ENCODE data around the gene S100A11. TPM values are rescaled to one million over a fixed set of nuclear protein-coding genes. Genes with fewer than 3 reads are reported as not detected.
A peak's percentile ranks its signal among the peaks of the same experiment; 100 is the strongest.

The S100A11 gene
- total and polyA plus RNA-seq, 2 donors = 195 to 1,404 TPM

DNA sequence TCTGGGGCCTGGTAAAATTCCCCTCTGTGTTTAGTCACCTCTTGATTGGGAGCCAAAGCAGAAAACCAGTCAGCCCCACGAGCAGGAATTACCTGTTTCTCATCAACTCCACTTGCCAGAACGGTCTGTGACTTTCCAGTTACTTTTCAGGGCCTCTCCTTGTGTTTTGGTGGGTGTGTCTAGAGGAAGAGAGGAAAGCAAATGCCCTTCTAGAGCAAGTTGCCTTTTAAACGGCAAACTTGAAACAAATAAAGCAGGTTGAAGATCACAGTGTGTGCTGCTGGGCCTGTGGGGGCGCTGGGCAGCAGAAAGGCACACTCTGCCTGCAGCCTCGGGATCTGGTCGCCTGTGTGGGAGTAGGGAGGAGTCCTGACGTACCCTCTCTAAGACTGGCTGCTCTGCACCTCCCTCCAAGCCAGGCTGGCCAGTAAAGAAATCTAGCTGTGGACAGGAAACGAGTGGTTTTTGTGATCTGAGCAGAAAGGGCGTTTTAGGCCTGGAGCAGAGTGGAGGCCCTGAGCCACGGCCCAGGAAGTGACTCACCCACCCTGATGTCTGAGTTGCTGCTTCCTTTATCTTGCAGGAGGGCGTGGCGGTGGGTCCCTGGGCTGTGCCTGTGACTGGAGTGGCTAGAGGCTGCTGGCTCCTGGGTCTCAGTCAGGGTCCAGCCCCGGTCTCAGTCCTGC lies 11.1 kb upstream of the S100A11 start:
- peaks cover 15 to 27% of the 10 kb centered on the region in 2 donors for H3K4me1 ChIP-seq (ENCODE audit: control insufficient read depth in 2 of 2, insufficient read depth in 2 of 2, low read length in 2 of 2)
- WGBS = 5% methylated on average over 13 of the region's 13 CpGs
- peak overlapping the region; percentile 13 to 43 for H3K4me3 ChIP-seq (ENCODE audit: low read length in 2 of 2)

DNA sequence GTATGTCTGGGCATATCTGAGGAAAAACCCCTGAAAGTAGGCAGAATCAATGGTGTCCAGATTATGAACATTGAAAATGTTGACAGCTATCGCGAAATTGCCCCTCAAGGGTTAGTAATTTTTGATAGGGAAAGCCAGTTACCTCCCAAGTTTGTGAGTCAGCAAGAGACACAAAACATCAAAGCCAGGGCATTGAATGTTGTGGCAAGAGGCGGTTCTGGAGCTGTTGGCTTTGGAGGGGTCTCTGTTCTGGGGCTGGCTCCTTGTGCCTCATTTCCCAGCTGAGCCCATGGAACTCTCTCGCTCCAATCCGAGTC lies 10.6 kb upstream of the S100A11 start:
- H3K27me3 ChIP-seq (ENCODE audit: control insufficient read depth in 2 of 2, insufficient read depth in 1 of 2, low read length in 1 of 2) = no peaks in the 10 kb centered on the region
- WGBS = 80% methylated on average over 5 of the region's 5 CpGs
- H3K27ac ChIP-seq (ENCODE audit: low read depth in 1 of 2, low read length in 1 of 2) = peak overlapping the region; percentile 95 to 98
- H3K4me3 ChIP-seq (ENCODE audit: low read length in 2 of 2) = peak overlapping the region in 1 of 2 donors; percentile 13
- H3K36me3 ChIP-seq (ENCODE audit: control insufficient read depth in 2 of 2, insufficient read depth in 2 of 2, low read length in 1 of 2) = no peaks in the 10 kb centered on the region
- no peaks in the 10 kb centered on the region for H3K9me3 ChIP-seq (ENCODE audit: control insufficient read depth in 2 of 2, insufficient read depth in 1 of 2, low read length in 1 of 2)
- peak in 1 of 9 donors; percentile 19 for DNase-seq (ENCODE audit: low read depth in 6 of 9, low spot score in 9 of 9)
- H3K4me1 ChIP-seq (ENCODE audit: control insufficient read depth in 2 of 2, insufficient read depth in 2 of 2, low read length in 2 of 2) = peaks cover 15 to 27% of the 10 kb centered on the region in 2 donors

More for the DNA sequence above, 11.1 kb upstream of the S100A11 start:
- Histone ChIP-seq H3K36me3 (ENCODE audit: control insufficient read depth in 2 of 2, insufficient read depth in 2 of 2, low read length in 1 of 2) (no peaks in the 10 kb centered on the region), H3K9me3 (ENCODE audit: control insufficient read depth in 2 of 2, insufficient read depth in 1 of 2, low read length in 1 of 2) (no peaks in the 10 kb centered on the region), H3K27me3 (ENCODE audit: control insufficient read depth in 2 of 2, insufficient read depth in 1 of 2, low read length in 1 of 2) (peaks cover 0 to 3% of the 10 kb centered on the region in 2 donors), H3K27ac (ENCODE audit: low read depth in 1 of 2, low read length in 1 of 2) (peak overlapping the region; percentile 95 to 98)
- DNase-seq (ENCODE audit: low read depth in 6 of 9, low spot score in 9 of 9) = peak in 8 of 9 donors; percentile 64 to 91 (median 72)

DNA sequence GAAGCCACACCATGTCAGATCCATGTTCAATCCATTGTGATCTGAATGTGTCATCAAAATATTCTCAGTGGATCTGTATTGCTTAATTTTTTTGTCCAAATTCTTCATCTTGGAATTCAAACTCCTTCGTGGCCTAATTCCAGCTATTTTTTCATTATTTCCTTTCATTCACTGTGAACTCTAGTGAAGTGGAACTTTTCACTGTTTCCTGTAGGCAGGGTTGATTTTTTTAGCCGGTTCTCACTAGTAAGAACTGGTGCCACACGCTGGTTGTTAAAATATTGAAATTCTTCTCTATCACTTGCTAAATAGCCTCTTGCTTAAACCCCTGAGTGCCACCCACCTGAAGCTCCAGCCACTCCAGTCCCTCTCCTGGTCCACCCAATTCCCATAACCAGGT lies 7.6 kb upstream of the S100A11 start:
- DNase-seq (ENCODE audit: low read depth in 6 of 9, low spot score in 9 of 9) = peak in 1 of 9 donors; percentile 32

DNA sequence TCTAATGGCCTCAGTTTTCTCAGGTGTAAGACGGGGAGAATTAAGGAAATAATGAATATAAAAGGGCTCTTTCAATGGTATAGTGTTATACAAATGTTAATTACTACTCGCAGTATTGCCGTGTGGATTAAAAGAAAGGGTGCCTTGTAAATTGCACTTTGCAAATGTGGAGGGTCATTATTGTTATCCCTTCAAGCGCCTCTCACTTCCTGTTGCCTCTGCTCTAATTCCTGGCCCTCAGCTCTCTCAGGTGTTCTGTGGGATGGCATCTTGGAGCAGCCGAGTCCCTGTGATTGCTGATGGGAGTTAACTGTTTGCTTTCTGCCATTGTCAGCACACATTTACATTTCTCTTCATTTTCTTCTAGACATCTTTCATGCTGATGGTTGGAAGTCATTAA lies 7.1 kb upstream of the S100A11 start:
- DNase-seq (ENCODE audit: low read depth in 6 of 9, low spot score in 9 of 9) = no peak
- peaks cover 22 to 39% of the 10 kb centered on the region in 2 donors for H3K4me1 ChIP-seq (ENCODE audit: control insufficient read depth in 2 of 2, insufficient read depth in 2 of 2, low read length in 2 of 2)
- no peaks in the 10 kb centered on the region for H3K9me3 ChIP-seq (ENCODE audit: control insufficient read depth in 2 of 2, insufficient read depth in 1 of 2, low read length in 1 of 2)
- H3K36me3 ChIP-seq (ENCODE audit: control insufficient read depth in 2 of 2, insufficient read depth in 2 of 2, low read length in 1 of 2) = no peaks in the 10 kb centered on the region
- no peak overlapping the region for H3K27ac ChIP-seq (ENCODE audit: low read depth in 1 of 2, low read length in 1 of 2)
- 96% methylated on average over 5 of the region's 5 CpGs for WGBS
- no peak overlapping the region for H3K4me3 ChIP-seq (ENCODE audit: low read length in 2 of 2)
- H3K27me3 ChIP-seq (ENCODE audit: control insufficient read depth in 2 of 2, insufficient read depth in 1 of 2, low read length in 1 of 2) = no peaks in the 10 kb centered on the region

More for the DNA sequence above, 7.6 kb upstream of the S100A11 start:
- no peak overlapping the region for H3K27ac ChIP-seq (ENCODE audit: low read depth in 1 of 2, low read length in 1 of 2)
- H3K4me3 ChIP-seq (ENCODE audit: low read length in 2 of 2) = no peak overlapping the region
- no peaks in the 10 kb centered on the region for H3K36me3 ChIP-seq (ENCODE audit: control insufficient read depth in 2 of 2, insufficient read depth in 2 of 2, low read length in 1 of 2)
- whole genome bisulfite sequencing = 69% methylated on average over 3 of the region's 3 CpGs
- peaks cover 20 to 34% of the 10 kb centered on the region in 2 donors for H3K4me1 ChIP-seq (ENCODE audit: control insufficient read depth in 2 of 2, insufficient read depth in 2 of 2, low read length in 2 of 2)
- H3K27me3 ChIP-seq (ENCODE audit: control insufficient read depth in 2 of 2, insufficient read depth in 1 of 2, low read length in 1 of 2) = no peaks in the 10 kb centered on the region
- H3K9me3 ChIP-seq (ENCODE audit: control insufficient read depth in 2 of 2, insufficient read depth in 1 of 2, low read length in 1 of 2) = no peaks in the 10 kb centered on the region

DNA sequence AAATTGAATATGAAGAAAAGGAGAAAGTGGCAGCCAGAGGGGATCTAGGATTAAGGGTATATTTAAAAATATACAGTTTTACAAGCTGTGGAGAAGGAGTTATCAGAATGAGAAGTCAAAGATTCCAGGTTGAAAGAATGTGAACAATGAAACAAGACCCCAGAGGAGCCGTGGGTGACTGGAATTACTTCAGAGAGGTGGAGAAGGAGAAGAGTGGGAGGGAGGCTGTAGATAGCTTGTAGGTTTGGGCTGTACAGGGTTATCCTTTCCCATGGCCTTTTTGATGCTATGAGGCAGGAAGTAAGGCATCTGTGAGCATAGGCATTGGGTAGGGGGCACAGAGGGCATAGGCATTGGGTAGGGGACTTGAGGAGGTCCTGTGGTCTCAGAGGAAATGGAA lies 5.2 kb upstream of the S100A11 start:
- DNase-seq (ENCODE audit: low read depth in 6 of 9, low spot score in 9 of 9) = no peak
- H3K4me1 ChIP-seq (ENCODE audit: control insufficient read depth in 2 of 2, insufficient read depth in 2 of 2, low read length in 2 of 2) = peaks cover 20 to 40% of the 10 kb centered on the region in 2 donors
- no peaks in the 10 kb centered on the region for H3K27me3 ChIP-seq (ENCODE audit: control insufficient read depth in 2 of 2, insufficient read depth in 1 of 2, low read length in 1 of 2)
- H3K9me3 ChIP-seq (ENCODE audit: control insufficient read depth in 2 of 2, insufficient read depth in 1 of 2, low read length in 1 of 2) = no peaks in the 10 kb centered on the region
- no peak overlapping the region for H3K27ac ChIP-seq (ENCODE audit: low read depth in 1 of 2, low read length in 1 of 2)
- no peak overlapping the region for H3K4me3 ChIP-seq (ENCODE audit: low read length in 2 of 2)
- WGBS = 89% methylated on average over 1 of the region's 1 CpG
- H3K36me3 ChIP-seq (ENCODE audit: control insufficient read depth in 2 of 2, insufficient read depth in 2 of 2, low read length in 1 of 2) = no peaks in the 10 kb centered on the region

DNA sequence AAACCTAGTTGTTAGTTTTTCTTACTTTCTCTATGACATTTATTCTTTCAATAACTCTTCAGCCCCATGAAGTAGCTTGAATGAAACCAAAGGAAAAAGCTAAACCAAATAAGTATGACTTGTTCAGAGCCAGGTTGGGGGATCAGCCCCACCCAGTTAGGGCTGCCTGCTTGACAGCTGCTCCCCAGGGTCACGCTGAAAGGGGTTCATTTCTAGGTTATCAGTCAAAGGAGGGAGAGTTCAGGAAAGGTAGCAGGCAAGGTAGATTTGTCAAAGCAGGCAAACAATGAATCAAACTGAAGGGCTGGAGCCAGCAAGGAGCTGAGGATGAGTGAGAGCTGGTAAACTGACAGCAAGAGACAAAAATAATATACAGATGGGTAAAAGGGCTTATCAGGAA lies 3.1 kb upstream of the S100A11 start:
- no peak overlapping the region for H3K4me3 ChIP-seq (ENCODE audit: low read length in 2 of 2)
- no peaks in the 10 kb centered on the region for H3K9me3 ChIP-seq (ENCODE audit: control insufficient read depth in 2 of 2, insufficient read depth in 1 of 2, low read length in 1 of 2)
- H3K27me3 ChIP-seq (ENCODE audit: control insufficient read depth in 2 of 2, insufficient read depth in 1 of 2, low read length in 1 of 2) = no peaks in the 10 kb centered on the region
- no peaks in the 10 kb centered on the region for H3K36me3 ChIP-seq (ENCODE audit: control insufficient read depth in 2 of 2, insufficient read depth in 2 of 2, low read length in 1 of 2)
- peaks cover 22 to 42% of the 10 kb centered on the region in 2 donors for H3K4me1 ChIP-seq (ENCODE audit: control insufficient read depth in 2 of 2, insufficient read depth in 2 of 2, low read length in 2 of 2)
- no peak overlapping the region for H3K27ac ChIP-seq (ENCODE audit: low read depth in 1 of 2, low read length in 1 of 2)
- 79% methylated on average over 1 of the region's 1 CpG for WGBS
- peak in 1 of 9 donors; percentile 26 for DNase-seq (ENCODE audit: low read depth in 6 of 9, low spot score in 9 of 9)

DNA sequence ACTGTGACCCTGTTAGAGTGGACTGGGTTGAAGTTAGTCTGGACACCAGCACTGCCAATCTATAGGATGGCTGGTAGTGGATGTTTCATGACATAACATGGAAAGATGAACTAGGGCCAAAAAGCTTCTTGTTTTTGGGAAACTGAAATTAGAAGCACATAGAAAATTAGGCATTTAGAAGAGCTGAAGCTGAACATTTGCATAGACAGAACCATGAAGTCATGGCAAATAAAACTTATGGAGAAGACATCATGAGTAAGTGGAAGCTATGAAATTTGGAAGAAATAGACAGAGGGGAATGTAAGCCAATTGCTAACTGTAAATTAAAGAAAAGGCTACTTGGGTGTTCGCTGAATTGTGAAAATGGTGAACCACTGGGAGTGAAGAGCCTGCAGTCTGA lies 2.7 kb upstream of the S100A11 start:
- Histone ChIP-seq H3K9me3 (ENCODE audit: control insufficient read depth in 2 of 2, insufficient read depth in 1 of 2, low read length in 1 of 2) (no peaks in the 10 kb centered on the region), H3K36me3 (ENCODE audit: control insufficient read depth in 2 of 2, insufficient read depth in 2 of 2, low read length in 1 of 2) (no peaks in the 10 kb centered on the region), H3K27me3 (ENCODE audit: control insufficient read depth in 2 of 2, insufficient read depth in 1 of 2, low read length in 1 of 2) (no peaks in the 10 kb centered on the region), H3K4me3 (ENCODE audit: low read length in 2 of 2) (no peak overlapping the region), H3K4me1 (ENCODE audit: control insufficient read depth in 2 of 2, insufficient read depth in 2 of 2, low read length in 2 of 2) (peaks cover 26 to 46% of the 10 kb centered on the region in 2 donors), H3K27ac (ENCODE audit: low read depth in 1 of 2, low read length in 1 of 2) (no peak overlapping the region)
- 98% methylated on average over 1 of the region's 1 CpG for WGBS
- no peak for DNase-seq (ENCODE audit: low read depth in 6 of 9, low spot score in 9 of 9)

DNA sequence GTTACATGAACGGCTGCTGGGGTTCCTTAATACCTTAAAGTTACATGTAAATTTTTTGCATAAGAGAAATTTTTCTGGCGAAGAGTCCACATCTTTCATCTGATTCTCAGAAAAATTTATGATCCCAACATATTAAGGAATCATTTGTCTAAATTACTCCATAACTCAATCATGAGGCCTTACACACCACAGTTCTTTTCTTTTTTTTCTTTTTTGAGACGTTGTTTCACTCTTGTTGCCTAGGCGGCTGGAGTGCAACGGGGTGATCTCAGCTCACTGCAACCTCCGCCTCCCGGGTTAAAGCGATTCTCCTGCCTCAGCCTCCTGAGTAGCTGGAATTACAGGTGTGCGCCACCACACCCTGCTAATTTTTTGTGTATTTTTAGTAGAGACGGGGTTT lies 2.1 kb upstream of the S100A11 start:
- Histone ChIP-seq H3K9me3 (ENCODE audit: control insufficient read depth in 2 of 2, insufficient read depth in 1 of 2, low read length in 1 of 2) (no peaks in the 10 kb centered on the region), H3K36me3 (ENCODE audit: control insufficient read depth in 2 of 2, insufficient read depth in 2 of 2, low read length in 1 of 2) (no peaks in the 10 kb centered on the region), H3K27ac (ENCODE audit: low read depth in 1 of 2, low read length in 1 of 2) (peak overlapping the region; percentile 64 to 93), H3K4me1 (ENCODE audit: control insufficient read depth in 2 of 2, insufficient read depth in 2 of 2, low read length in 2 of 2) (peaks cover 31 to 51% of the 10 kb centered on the region in 2 donors), H3K4me3 (ENCODE audit: low read length in 2 of 2) (no peak overlapping the region), H3K27me3 (ENCODE audit: control insufficient read depth in 2 of 2, insufficient read depth in 1 of 2, low read length in 1 of 2) (no peaks in the 10 kb centered on the region)
- DNase-seq (ENCODE audit: low read depth in 6 of 9, low spot score in 9 of 9) = no peak
- WGBS = 97% methylated on average over 10 of the region's 10 CpGs

DNA sequence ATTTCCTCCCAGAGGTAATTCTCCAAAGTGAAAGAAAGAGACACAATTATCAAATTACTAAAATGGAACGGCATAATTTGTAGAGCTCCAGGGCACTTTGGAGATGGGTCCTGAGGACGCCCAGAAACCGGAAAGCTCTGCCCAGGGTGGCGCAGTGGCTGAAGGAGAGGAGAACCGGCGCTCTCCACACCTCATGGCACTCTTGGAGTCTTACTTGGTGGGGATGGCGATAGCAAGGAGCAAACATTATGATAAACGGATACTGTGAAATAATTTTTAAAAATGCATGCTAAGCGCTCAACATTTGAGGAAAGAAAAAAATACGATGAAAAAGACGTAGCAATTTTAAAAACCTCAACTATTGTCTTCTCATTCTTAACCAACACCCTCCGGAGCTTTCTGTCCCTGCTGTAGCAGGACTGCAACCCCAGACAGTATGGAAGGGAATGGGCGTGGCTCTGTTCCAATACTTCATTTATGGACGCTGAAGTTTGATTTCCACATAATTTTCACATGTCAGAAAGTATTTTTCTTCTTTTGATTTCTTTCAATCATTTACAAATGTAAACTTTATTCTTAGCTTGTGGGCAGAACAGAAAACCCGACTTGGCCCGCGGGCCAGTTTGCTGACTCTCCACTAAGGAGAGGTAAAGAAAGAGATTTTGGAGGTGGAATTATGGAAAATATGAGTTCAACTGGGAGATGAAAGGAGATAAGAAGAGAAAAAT lies 1.1 kb downstream of the S100A11 start:
- Histone ChIP-seq H3K36me3 (ENCODE audit: control insufficient read depth in 2 of 2, insufficient read depth in 2 of 2, low read length in 1 of 2) (peaks cover 25 to 28% of the 10 kb centered on the region in 2 donors), H3K27ac (ENCODE audit: low read depth in 1 of 2, low read length in 1 of 2) (peak overlapping the region; percentile 95 to 98), H3K9me3 (ENCODE audit: control insufficient read depth in 2 of 2, insufficient read depth in 1 of 2, low read length in 1 of 2) (no peaks in the 10 kb centered on the region), H3K4me3 (ENCODE audit: low read length in 2 of 2) (peak overlapping the region; percentile 75 to 90), H3K27me3 (ENCODE audit: control insufficient read depth in 2 of 2, insufficient read depth in 1 of 2, low read length in 1 of 2) (no peaks in the 10 kb centered on the region), H3K4me1 (ENCODE audit: control insufficient read depth in 2 of 2, insufficient read depth in 2 of 2, low read length in 2 of 2) (peaks cover 37 to 52% of the 10 kb centered on the region in 2 donors)
- 29% methylated on average over 17 of the region's 17 CpGs for WGBS
- peak in 4 of 9 donors; percentile 18 to 61 (median 26) for DNase-seq (ENCODE audit: low read depth in 6 of 9, low spot score in 9 of 9)
